Measurements from ENCODE around the gene EFHC1.

Gene EFHC1

GRCh38 chr6:52389626-52390360, 30.3 kb upstream of the EFHC1 start:
- no peaks in the 10 kb centered on the region for H3K79me2 ChIP-seq (ENCODE audit: insufficient read depth, low read length)
- H4K20me1 ChIP-seq (ENCODE audit: insufficient read depth, low read length, poor library complexity, severe bottlenecking) = no peaks in the 10 kb centered on the region
- peaks cover 8% of the 10 kb centered on the region for H3F3A ChIP-seq (ENCODE audit: low read depth)
- peak overlapping the region; percentile 76 for H3K9ac ChIP-seq (ENCODE audit: low read depth, low read length, poor library complexity, severe bottlenecking)
- peaks cover 6% of the 10 kb centered on the region; the same call in 1 of the 2 replicates for H3K9me3 ChIP-seq (ENCODE audit: insufficient read depth, low read depth, low read length)
- peak overlapping the region; percentile 71 for H3K4me3 ChIP-seq (ENCODE audit: low read length, poor library complexity, severe bottlenecking)
- no peaks in the 10 kb centered on the region for H3K36me3 ChIP-seq (ENCODE audit: insufficient read depth, low read length)
- TF ChIP-seq CTCF (conservative IDR thresholded peaks at IDR 0.05; ENCODE audit: low read length) = peak; percentile 49
- no peak for TF ChIP-seq EZH2phosphoT487 (IDR thresholded peaks at IDR 0.05; ENCODE audit: borderline replicate concordance)
- peaks cover 50% of the 10 kb centered on the region for H3K4me1 ChIP-seq (ENCODE audit: insufficient read depth, low read length, poor library complexity, severe bottlenecking)
- H3K4me2 ChIP-seq (ENCODE audit: low read depth, low read length, poor library complexity, severe bottlenecking) = peak overlapping the region; percentile 92
- no peaks in the 10 kb centered on the region for H3K9me2 ChIP-seq (replicated peaks; ENCODE audit: low read depth, low read length)
- no peak overlapping the region; the same call in 1 of the 2 replicates for H2AFZ ChIP-seq (ENCODE audit: low read length)
- H3K27me3 ChIP-seq (ENCODE audit: insufficient read depth, low read length, poor library complexity, severe bottlenecking) = no peaks in the 10 kb centered on the region

DNA sequence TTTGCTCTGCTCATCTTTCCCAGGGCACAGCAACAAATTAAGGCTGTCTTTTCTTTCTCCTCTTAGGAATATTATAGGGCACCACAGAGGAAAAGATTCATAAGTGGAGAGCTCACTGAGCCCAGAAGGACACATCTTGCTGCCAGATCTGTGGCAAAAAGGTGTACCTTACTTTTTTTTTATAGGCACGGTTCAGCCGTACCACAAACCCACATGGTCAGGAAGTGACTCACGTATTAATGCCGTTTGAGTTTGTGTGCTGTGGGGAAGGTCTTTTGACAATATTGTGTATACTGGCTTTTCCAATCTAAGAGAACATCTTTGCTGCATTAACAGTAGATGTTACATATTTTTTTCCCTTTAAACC, 29.8 kb upstream of the EFHC1 start:
- no peaks in the 10 kb centered on the region for H3K27me3 ChIP-seq (ENCODE audit: insufficient read depth, low read length, poor library complexity, severe bottlenecking)
- no peak overlapping the region for H2AFZ ChIP-seq (ENCODE audit: low read length)
- no peaks in the 10 kb centered on the region for H3K79me2 ChIP-seq (ENCODE audit: insufficient read depth, low read length)
- peak overlapping the region; percentile 92 for H3K4me2 ChIP-seq (ENCODE audit: low read depth, low read length, poor library complexity, severe bottlenecking)
- H3K9ac ChIP-seq (ENCODE audit: low read depth, low read length, poor library complexity, severe bottlenecking) = peak overlapping the region; percentile 76
- H3K36me3 ChIP-seq (ENCODE audit: insufficient read depth, low read length) = no peaks in the 10 kb centered on the region
- H4K20me1 ChIP-seq (ENCODE audit: insufficient read depth, low read length, poor library complexity, severe bottlenecking) = no peaks in the 10 kb centered on the region
- no peak for TF ChIP-seq CTCF (conservative IDR thresholded peaks at IDR 0.05; ENCODE audit: low read length)
- TF ChIP-seq EZH2phosphoT487 (IDR thresholded peaks at IDR 0.05; ENCODE audit: borderline replicate concordance) = no peak
- peak overlapping the region; percentile 71 for H3K4me3 ChIP-seq (ENCODE audit: low read length, poor library complexity, severe bottlenecking)
- H3K4me1 ChIP-seq (ENCODE audit: insufficient read depth, low read length, poor library complexity, severe bottlenecking) = peaks cover 50% of the 10 kb centered on the region
- H3K9me3 ChIP-seq (ENCODE audit: insufficient read depth, low read depth, low read length) = peaks cover 6% of the 10 kb centered on the region; the same call in 1 of the 2 replicates
- H3K9me2 ChIP-seq (replicated peaks; ENCODE audit: low read depth, low read length) = no peaks in the 10 kb centered on the region
- peaks cover 8% of the 10 kb centered on the region for H3F3A ChIP-seq (ENCODE audit: low read depth)

GRCh38 chr6:52391599-52391998, 28.5 kb upstream of the EFHC1 start:
- Histone ChIP-seq H3K27me3 (ENCODE audit: insufficient read depth, low read length, poor library complexity, severe bottlenecking) (no peaks in the 10 kb centered on the region), H3K4me3 (ENCODE audit: low read length, poor library complexity, severe bottlenecking) (no peak overlapping the region), H3K9ac (ENCODE audit: low read depth, low read length, poor library complexity, severe bottlenecking) (peak overlapping the region; percentile 60), H3F3A (ENCODE audit: low read depth) (peaks cover 8% of the 10 kb centered on the region), H3K9me3 (ENCODE audit: insufficient read depth, low read depth, low read length) (peaks cover 6% of the 10 kb centered on the region; the same call in 1 of the 2 replicates), H3K79me2 (ENCODE audit: insufficient read depth, low read length) (no peaks in the 10 kb centered on the region), H4K20me1 (ENCODE audit: insufficient read depth, low read length, poor library complexity, severe bottlenecking) (no peaks in the 10 kb centered on the region), H3K4me2 (ENCODE audit: low read depth, low read length, poor library complexity, severe bottlenecking) (peak overlapping the region; percentile 92), H3K9me2 (replicated peaks; ENCODE audit: low read depth, low read length) (no peaks in the 10 kb centered on the region), H2AFZ (ENCODE audit: low read length) (no peak overlapping the region), H3K4me1 (ENCODE audit: insufficient read depth, low read length, poor library complexity, severe bottlenecking) (peaks cover 61% of the 10 kb centered on the region), H3K36me3 (ENCODE audit: insufficient read depth, low read length) (no peaks in the 10 kb centered on the region)
- TF ChIP-seq EZH2phosphoT487 (IDR thresholded peaks at IDR 0.05; ENCODE audit: borderline replicate concordance) (no peak), CTCF (conservative IDR thresholded peaks at IDR 0.05; ENCODE audit: low read length) (no peak)

Measured in Loucy (cell line).